Caki2 (cell line): ENCODE measurements around the gene MAPK8IP1. TPM values are rescaled to one million over a fixed set of nuclear protein-coding genes. Genes with fewer than 3 reads are reported as not detected.
"Not testable (repeated sequence)": the region's sequence is repeated elsewhere in the genome, so short reads cannot be mapped to it uniquely, and the experiment has no call there.

ENCODE experiments used
- DNase-seq: peaks from one replicate; pipeline ENCODE4 v3.0.0-alpha.2; 2015; ENCODE audit warnings: low read depth
- in situ Hi-C: cut with HindIII; loops from 2 replicates; pipeline ENCODE4 v1.10.0; 2016; ENCODE audit warnings: low sequenced_read_pairs, low pct_unique_long_range_greater_than_20kb, mixed read lengths
- total RNA-seq: library from RNA; depleted of rRNA; stranded (reverse); fragments of >200 nt; shearing (Covaris generic); gene quantifications from 2 replicates; pipeline ENCODE4 v1.2.3, GENCODE V29; 2014; ENCODE audit warnings: low replicate concordance; rRNA removed

Gene MAPK8IP1
- total RNA-seq = 6.5 and 6.9 TPM in 2 replicates

DNA sequence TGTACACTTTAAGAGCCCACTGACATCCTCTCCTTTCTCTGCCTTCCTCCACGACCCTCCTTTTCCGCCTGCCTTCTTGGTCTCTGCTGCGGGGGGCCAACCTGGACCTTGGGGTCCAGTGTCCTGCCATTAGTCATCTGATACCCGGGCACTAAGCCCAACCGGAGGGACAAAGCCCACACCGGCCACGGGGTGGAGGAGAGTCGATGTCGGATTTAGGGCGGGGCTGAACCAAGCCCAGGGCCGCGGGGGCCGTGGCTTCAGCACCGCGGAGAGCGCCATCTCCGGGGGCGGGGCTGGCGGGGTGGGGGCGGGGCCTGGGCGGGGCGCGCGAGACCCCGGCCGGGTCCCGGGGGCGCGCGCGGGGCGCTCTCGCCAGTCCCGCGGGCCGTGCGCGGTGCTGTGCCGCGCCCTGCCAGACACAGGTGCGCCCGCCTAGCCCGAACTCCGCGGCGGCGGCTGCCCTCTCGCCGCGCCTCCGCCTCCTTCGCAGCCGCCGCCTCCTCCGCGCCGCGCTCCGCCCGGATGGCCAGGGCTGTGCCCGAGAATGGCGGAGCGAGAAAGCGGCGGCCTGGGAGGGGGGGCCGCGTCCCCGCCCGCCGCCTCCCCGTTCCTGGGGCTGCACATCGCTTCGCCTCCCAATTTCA, at the start of gene MAPK8IP1:
Gene MAPK8IP1 (plus strand): TSS at position 378 of the 647 bp plus-strand sequence. CDS start 170 bp downstream, at position 548.
- in situ Hi-C loops = no loop called here
- peak; percentile 38 for DNase-seq

- in situ Hi-C loops = no loop called here
Measured at GRCh38 chr11:45839204-45839603, 46.2 kb upstream of the MAPK8IP1 start.

GRCh38 chr11:45840251-45840650, 45.2 kb upstream of the MAPK8IP1 start:
- in situ Hi-C loops, DNase-seq: not testable (repeated sequence)

More at GRCh38 chr11:45839204-45839603, 46.2 kb upstream of the MAPK8IP1 start:
- no peak for DNase-seq

DNA sequence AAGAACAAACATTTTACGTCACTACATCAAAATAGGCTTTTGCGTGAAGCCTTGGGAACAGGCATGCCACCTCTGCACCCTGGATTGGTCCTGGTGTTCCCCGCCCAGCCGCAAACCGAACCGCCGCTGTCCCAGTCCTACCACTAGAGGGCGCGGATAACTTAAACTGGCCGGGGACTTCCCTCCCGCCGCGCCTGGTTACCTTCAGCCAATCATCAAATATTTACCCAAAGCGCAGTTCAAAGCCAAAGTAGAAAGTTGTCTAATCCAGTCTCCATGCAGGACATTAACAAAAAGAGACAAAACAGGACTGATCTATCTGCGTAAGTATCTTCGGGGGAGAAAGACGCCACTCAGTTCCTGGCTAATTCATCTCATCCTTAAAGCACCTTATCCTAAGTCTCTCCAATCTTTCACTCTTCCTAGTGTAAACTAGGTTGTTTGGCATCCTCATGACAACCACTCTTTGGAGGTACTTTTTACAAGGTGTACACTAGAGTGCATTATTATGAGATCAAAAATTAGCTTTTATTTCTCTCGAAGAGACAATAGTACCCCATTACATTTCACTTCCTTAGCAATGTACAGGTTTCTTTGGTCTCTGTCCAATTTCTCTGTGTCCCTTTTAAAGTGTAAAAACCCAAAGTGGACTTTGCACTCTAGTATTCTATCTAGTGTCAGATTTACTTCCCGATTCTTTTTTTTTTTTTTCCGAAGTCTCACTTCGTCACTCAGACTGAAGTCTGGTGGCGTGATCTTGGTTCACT, 42.1 kb upstream of the MAPK8IP1 start:
- in situ Hi-C loops = no loop called here
- peak; percentile 90 for DNase-seq

- no peak for DNase-seq
- in situ Hi-C loops = no loop called here
Measured at GRCh38 chr11:45844822-45845578, 40.5 kb upstream of the MAPK8IP1 start.

DNA sequence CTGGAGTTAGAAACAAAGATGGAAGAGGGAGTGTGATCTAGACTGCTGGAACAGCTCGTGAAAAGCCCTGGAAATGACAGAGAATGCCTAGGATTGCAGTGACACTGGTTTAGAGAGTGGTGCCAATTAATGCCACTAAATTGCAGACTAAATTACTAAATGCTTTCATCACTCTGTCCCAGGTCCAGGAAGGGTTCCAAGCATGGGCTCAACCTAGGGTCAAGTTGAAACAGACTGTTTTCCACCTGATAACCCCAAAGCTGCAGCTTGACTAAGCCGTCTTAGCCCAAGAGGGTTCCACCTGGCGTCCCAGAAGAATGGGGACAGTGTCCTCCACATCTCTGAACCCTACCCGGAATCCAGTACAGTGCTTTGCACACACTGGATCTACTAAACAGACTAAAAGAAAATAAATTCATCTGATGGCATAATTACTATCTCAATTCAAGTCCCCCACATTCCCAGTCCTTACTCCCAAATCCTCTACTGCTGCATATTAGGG, 39.2 kb upstream of the MAPK8IP1 start:
- DNase-seq = no peak
- in situ Hi-C loops = no loop called here

DNA sequence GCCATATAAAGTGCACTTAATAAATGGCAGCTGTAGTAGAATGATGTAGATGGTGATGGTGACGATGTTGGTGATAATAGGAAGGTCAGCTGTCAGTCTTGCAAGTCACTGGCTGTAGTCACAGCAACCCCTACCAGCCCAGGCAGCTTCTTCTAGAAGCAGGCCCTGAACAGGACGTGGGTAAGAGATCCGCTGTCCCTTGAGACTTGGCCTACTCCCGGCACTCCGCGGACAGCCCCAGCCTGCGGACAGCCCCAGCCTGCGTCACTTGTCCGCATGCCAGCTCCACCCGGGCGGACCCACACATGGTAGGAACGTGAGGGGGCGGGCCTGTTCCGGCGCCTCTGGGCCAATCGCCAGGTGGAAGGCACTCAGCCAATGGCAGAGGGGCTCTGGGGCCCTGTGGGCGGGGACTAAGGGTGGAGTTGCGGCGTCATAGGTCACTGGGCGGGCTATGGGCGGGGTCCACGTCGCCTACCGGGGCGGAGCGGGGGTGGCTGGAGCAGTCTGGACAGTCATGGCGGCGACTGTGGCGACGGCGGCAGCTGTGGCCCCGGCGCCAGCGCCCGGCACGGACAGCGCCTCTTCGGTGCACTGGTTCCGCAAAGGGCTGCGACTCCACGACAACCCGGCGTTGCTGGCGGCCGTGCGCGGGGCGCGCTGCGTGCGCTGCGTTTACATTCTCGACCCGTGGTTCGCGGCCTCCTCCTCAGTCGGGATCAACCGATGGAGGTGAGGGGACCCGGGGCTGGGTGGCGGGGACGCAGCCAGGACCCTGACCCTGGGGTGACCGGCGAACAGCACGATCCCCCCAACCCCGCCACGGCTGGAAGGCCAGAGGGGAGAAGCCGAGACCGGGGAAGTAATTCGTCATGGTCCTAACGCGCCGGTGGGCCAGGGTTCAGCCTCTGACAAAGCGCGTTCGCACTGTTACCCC, 38.2 kb upstream of the MAPK8IP1 start, which contains the start of gene CRY2:
Gene CRY2 (plus strand): TSS at position 502 of the 937 bp plus-strand sequence. CDS start 16 bp downstream, at position 518.
- in situ Hi-C loops = no loop called here
- peak; percentile 92 for DNase-seq

DNA sequence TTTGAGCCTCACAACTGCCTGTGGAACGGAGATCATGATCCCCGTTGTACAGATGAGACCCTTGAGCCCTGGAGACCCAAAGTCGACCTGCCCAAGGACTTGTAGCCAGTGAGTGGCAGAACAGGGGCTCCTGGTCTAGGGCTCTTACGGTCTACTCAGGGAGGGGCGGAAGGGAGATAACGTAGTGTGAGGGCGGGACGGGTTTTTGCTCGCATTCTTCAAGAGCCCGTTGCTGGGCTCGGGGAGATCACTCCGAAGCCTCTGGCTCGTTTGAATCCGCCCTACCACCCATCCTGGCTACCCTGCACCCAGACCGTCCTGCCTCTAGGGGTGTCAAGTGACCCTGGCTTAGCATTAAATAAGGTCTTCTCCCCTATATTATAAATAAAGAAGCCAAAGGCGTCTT, 37.5 kb upstream of the MAPK8IP1 start:
- in situ Hi-C loops = no loop called here
- DNase-seq = no peak

DNA sequence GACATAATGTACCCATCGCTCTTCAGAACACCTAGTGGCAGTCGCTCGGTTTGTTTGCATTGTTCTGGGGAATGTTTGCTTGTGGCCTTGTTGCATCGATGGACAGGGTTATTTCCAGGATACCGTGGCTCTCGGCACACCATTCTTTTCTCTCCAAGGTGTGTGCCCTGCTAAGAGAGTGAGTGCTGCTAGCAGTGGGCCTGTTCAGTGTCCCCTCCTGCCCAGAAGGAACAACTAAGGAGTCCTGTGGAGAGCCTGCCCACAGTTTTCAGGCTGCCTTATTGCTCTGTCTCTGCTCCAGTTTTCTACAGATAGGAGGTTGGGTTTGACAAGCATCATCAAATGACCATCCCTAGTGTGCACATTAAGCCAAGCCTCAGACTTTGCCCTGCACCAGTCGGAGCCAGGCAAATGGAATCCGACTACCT, 36.8 kb upstream of the MAPK8IP1 start:
- DNase-seq = no peak
- in situ Hi-C loops = no loop called here

- in situ Hi-C loops = no loop called here
- DNase-seq = no peak
Measured at GRCh38 chr11:45850446-45850845, 35.0 kb upstream of the MAPK8IP1 start.

DNA sequence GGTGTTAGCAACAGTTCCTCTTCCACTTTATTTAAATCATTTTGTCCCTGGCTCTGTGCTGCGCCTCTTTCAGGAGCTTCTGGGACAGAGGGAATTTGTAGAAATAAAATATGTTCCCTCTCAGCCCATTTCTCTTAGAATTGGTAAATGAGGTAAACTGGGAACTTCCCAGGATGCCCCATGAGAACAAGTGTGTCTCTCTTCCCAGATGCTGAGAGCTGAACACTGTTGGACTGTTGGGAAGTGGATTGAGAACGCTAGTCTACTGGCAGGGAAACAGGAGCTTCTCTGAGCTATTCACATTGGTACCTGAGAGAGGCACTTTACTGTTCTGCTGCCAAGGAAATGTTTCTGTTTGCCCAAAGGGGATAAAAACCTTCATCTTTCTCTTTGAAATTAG, 34.2 kb upstream of the MAPK8IP1 start:
- no peak for DNase-seq
- in situ Hi-C loops = no loop called here

DNA sequence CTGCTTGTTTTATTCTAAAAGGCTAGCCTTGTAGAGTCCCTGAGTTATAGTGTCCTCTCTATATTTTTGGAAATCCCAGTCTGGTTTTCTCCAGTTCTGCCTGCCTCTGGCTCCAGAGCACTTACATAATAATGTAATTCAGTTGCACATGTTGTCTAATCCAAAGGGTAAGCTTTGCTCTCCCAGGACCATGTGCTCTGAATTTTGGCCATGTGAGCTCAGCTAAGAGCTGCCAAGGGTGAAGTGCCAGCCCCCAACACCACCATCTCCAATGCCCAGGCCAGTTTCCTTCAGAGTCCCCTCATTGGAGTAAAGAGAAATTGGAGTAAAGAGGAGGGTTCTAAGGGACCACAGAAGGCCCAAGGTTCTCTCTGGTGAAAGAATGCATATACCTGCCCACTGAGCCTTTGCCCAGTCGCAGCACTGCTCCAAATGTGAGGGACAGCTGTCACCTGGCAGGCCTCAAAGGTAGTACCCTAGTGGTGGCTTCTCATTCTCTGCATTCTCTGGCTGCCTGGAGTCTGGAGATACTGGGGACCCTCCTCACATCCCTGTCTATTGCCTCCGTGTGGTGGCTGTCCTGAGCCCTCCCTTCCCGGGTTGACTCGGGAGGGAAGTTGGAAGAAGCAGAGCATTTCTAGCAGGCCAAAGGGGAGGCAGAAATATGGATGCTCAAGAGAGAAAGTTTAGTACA, 33.3 kb upstream of the MAPK8IP1 start:
- no peak for DNase-seq
- in situ Hi-C loops = no loop called here

DNA sequence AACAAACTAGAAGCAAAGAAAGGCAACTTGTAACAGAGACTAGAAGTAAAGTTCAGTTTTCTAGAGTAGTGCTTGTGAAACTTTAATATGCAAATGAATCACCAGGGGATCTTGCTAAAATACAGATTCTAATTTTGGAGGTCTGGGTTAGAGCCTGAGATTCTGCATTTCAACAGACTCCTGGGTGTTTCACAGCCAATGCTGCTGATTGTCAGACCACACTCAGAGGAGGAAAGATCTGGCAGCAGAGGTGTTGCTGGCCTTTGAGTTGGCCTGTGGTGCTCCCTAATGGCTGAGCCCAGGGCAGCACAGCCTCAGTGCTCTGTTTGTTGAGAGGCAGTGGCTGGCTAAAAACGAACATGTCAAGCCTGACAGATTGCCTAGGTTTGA, 32.7 kb upstream of the MAPK8IP1 start:
- in situ Hi-C loops = no loop called here
- no peak for DNase-seq

- no peak for DNase-seq
Measured at GRCh38 chr11:45853332-45854219, 31.9 kb upstream of the MAPK8IP1 start.

DNA sequence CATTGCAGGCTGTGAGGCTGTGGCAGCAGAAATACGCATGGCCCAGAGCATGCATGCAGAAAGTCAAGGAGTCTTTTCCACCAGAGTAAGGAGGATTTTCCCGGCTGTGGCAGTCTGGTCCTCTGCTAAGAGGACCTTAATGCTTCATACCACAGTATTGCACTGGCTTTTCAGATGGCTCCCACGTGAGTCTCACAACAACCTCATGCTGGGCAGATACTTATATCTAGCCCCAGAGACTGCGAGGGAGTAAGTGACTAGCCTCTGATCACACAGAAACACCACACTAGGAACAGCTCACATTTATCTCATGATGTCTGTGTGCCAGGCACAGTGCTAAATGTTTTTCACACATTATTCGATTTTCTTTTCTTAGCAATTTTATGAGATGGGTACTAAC, 30.1 kb upstream of the MAPK8IP1 start:
- in situ Hi-C loops = no loop called here
- no peak for DNase-seq

More at GRCh38 chr11:45853332-45854219, 31.9 kb upstream of the MAPK8IP1 start:
- in situ Hi-C loops = no loop called here

DNA sequence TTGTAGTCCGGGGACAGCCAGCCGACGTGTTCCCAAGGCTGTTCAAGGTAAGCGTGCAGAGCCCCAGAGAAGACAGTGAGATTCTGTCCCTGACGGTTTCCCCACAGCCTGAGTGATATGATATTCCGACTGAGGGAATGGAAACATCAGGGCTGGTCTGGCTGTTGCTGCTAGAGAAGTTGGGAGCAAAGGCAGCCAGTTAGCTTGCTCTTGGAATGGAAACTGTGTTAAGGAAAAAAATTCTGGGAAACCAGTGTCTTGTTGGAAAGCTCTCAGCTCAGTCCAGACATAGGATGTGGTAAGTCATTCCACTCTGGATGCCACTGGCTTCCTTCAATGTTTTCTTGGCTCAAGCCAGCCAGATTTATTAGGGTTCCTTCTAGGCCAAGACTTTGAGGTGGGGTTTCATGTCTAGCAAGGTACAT, 29.4 kb upstream of the MAPK8IP1 start:
- in situ Hi-C loops = no loop called here
- no peak for DNase-seq
